Stimulated activated CD4-positive, alpha-beta T cell treated with anti-CD3 and anti-CD28 coated beads, Interleukin-12 subunit alpha, Interleukin-12 subunit beta, amount 100 ng/mL, for 48 hours (primary cell): ENCODE measurements around the gene METTL25B.

Experiments
- DNase-seq, 3 donors: peaks; one replicate each; pipeline ENCODE4 v3.0.0-alpha.2; 2020; ENCODE audit warnings: low read depth in 2 of 3, low spot score in 1 of 3

Gene METTL25B

GRCh38 chr1:156725683-156726280 lies 2.5 kb upstream of the METTL25B start:
- DNase-seq: peak; percentile 64 to 76 (median 75)

GRCh38 chr1:156726549-156727226 lies 1.6 kb upstream of the METTL25B start:
- DNase-seq: peak in 1 of 3 donors; percentile 63

GRCh38 chr1:156727492-156727891 lies 777 bp upstream of the METTL25B start:
- DNase-seq: no peak

DNA sequence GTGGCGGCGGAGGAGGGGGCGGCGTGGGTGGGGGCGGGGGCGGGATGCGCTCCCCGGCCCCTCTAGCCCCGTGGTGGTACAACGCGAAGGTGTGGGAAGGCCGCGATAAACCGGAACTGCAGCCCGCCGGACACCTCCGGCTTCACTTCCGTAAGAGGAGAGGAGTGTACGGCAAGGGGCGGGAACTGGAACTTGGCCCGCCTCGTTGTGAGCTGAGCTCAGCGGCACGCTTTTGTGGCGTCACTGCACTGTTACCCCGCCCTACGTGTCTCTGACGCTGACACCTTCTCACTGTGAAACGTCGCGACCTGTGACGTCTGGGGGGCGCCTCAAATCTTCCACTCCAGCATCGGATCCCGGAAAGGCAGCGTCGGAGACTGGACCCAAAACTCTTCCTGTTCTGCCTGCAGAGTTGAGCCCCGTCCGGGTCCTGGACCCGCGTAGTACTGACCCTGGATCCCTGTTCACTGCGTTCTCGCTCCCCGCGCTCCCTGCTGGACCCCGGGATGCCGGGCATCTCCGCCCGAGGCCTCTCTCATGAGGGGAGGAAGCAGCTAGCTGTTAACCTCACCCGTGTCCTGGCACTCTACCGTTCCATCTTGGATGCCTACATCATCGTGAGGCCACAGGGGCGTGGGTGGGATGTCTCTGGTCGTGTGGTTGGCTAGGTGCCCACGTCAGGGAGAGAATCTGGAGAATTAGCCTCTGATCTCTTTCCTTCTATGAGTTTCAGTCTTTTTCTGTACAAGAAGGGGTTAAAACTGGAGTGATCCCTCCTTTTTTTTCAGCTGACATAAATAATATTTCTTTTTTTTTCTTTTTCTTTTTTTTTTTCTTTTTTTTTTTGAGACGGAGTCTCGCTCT lies 562 bp downstream of the METTL25B start, which contains the start of gene ISG20L2:
Gene ISG20L2 (minus strand): TSS at position 168 of the 864 bp plus-strand sequence. CDS start 1,114 bp downstream, outside the sequence.
- peak; percentile 92 to 97 (median 94) for DNase-seq

DNA sequence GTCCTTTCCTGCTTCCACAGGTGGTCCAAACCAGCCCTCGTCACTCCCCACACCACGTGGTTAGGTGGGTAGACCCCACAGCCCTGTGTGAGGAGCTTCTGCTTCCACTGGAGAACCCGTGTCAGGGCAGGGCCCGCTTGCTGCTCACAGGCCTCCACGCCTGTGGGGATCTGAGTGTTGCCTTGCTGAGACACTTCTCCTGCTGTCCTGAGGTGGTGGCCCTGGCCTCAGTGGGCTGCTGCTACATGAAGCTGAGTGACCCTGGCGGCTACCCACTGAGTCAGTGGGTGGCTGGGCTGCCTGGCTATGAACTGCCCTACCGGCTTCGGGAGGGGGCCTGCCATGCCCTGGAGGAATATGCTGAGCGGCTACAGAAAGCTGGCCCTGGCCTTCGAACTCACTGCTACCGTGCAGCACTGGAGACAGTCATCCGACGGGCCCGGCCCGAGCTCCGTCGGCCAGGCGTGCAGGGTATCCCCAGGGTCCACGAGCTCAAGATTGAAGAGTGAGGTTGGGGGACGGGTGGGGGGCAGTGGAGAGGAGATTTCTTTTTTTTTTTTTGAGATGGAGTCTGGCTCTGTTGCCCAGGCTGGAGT lies 5.8 kb downstream of the METTL25B start:
- no peak for DNase-seq

GRCh38 chr1:156738407-156738806 lies 10.1 kb downstream of the METTL25B start:
- DNase-seq: no peak

DNA sequence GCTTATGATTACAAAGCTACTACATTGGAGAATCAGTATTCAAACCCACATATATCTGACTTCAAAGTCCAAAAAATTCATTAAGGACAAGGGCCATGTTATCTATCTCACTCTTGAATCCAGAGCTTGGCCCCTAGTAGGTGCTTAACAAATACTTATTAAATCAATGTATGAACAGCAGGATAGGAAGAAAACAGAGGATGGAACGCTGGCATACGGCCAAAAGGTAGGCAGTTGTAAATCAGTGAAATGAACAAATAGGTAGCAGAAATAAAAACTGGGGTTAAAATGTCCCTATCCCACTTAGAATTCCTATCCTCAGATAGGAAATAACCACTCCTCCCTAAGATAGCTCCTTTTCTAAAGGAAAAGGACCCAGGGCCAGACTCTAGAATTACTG lies 10.6 kb downstream of the METTL25B start:
- no peak for DNase-seq

GRCh38 chr1:156740237-156740740 lies 12.0 kb downstream of the METTL25B start:
- no peak for DNase-seq

GRCh38 chr1:156740741-156741480 lies 12.6 kb downstream of the METTL25B start, which contains the start of gene MRPL24:
Gene MRPL24, minus strand, starts transcription at chr1:156741088. Its CDS starts 2,384 bp downstream, at chr1:156738704.
- DNase-seq: peak; percentile 94 to 96 (median 96)

DNA sequence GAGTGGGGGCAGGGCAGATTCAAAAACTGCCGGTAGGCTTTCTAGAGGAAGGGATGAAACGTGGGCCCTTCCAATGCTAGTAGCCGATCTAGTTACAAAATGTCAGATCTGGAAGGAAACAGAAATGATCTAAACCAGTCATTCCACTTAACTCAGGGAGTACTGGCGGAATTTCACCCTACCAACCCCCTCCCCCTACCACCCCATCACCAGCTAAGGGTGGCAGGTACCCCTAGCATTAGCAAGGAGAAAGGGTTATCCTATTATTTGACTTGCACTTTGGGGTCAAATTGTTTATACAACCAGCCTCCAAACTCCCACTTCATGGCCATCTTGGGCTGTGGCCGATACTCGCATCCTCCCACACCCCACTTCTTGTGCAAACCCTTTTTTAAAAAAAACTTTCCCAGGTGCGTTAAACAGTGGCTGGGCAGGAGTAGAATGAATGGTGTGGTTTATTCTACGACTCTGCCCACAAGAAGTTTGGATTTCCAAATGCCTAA lies 13.3 kb downstream of the METTL25B start:
- no peak for DNase-seq

DNA sequence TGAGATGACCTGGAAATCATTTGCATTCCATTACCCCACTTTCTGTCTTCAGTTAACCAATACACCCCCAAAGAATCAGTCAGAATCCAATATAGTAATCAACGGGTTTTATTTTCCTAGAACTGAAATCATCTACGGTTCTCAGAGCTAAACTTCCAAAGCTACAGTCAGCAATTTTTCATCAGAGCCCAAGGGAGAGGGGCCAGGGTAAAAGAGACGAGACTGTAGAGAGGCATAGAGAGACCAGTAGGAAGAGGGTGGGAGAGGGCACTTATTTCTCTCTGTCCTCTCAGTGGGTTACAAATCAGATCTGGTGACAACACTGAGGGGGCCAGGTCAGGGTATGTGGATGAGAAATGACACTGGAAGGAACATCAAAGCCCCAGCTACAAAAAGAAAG lies 13.7 kb downstream of the METTL25B start:
- DNase-seq: no peak

- no peak for DNase-seq
Observed at GRCh38 chr1:156742801-156743200, 14.5 kb downstream of the METTL25B start.

DNA sequence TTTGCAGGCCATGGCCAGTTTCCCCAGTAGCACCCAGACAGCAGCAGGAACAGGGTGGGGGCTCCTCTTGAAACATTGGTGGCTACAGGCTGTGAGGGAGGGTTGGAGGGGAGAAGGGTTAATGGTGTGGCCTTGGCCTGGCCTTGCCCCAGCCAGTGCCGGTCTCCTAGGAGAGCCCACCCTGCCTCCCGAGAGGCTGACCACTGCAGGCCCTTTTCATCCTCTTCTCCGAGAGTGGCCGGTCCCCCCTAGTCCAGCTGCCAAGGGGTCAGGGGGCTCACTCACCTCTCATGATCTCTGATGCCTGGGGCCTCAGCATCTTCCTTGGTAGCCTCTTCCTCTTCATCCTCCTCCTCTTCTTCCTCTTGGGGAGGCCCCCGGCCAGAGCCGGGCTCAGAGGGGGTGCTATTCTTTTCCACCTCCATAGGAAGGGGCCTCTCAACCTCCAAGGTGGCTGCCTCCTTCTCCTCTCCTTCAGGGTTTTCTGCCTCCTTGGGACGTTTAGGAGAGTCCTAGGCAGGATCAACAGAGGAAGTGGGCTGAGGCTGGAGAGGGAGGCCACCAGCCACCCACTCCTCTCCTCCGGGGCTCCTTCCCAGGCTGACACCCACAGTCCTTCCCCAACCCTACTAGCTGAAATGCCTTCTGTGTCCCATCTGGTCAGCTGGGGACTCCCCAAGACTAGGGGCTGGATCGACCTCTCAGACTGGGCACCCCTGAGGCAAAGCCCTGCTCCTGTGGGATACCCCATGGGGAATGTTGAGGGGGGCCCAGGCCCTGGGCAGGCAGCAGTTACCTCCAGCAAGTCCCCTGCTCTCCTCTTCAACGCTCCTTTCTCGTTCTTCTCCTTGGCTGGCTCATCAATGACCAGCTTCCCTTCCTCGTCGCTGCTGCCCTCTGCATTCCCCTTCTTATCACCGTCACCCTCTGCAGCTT lies 15.4 kb downstream of the METTL25B start:
- no peak for DNase-seq

DNA sequence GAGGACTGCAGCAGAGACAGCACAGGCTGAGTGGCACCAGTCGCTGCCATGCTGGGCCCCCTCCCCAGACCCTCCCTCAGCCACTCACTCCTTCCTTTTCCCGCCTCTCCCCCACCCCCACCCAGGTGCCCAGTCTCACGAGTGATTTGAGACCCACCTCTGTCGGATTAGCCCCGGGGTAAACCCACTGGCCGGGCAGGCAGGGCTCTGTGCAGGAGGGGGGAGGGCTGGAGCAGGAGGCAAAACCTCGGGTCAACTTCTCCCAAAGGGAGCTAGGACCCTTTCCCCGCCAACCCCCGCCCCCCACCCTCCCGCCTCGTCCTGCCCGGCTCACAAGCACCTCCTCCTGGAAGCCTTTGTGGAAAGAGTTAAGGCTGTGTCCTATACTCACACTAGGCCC lies 16.1 kb downstream of the METTL25B start:
- no peak for DNase-seq

GRCh38 chr1:156744786-156745419 lies 16.6 kb downstream of the METTL25B start:
- DNase-seq: no peak

- no peak for DNase-seq
Observed at GRCh38 chr1:156745881-156746280, 17.6 kb downstream of the METTL25B start.

DNA sequence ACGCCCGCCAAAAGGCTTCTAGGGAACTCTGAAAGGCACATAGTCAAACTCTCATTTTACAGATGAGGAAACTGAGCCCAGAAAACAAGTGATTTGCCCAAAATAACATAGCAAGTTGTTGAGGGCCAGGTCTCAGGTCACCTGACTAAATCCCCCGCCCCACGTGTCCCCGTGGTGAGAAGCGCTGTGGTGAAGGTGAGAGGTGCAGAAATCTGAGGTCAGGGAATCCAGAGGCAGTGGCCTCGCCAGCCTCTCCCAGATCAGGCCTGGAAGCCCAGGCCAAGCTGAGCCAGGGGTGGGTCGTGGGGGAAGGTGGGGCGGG lies 18.1 kb downstream of the METTL25B start:
- DNase-seq: no peak

- no peak for DNase-seq
Observed at GRCh38 chr1:156746728-156747631, 18.7 kb downstream of the METTL25B start.
